CD4-positive, alpha-beta T cell (primary cell): ENCODE measurements around the gene CMTR2. TPM values are rescaled to one million over a fixed set of nuclear protein-coding genes. Genes with fewer than 3 reads are reported as not detected.
A peak's percentile ranks its signal among the peaks of the same experiment; 100 is the strongest.
"Not testable (repeated sequence)": the region's sequence is repeated elsewhere in the genome, so short reads cannot be mapped to it uniquely, and the experiment has no call there.

Experiments used
- ATAC-seq: fragments of 200-7000 bp; cut with Tn5 transposase; one replicate; pipeline ENCODE4 v1.10.0; 2022; ENCODE audit warnings: mild to moderate bottlenecking; ENCODE audit not compliant: poor library complexity
- CTCF ChIA-PET: fragments of 350-600 bp; sonication (Branson Sonifier 250); formaldehyde crosslinking; loops from one replicate; lab custom pipeline; 2021; ENCODE audit warnings: antibody characterized with exemption, inconsistent platforms; lab: Charles Lee
- POLR2A ChIA-PET: fragments of 350-600 bp; sonication (Branson Sonifier 250); formaldehyde crosslinking; loops from one replicate; lab custom pipeline; 2021; ENCODE audit warnings: antibody characterized with exemption, inconsistent platforms; lab: Charles Lee
- DNase-seq, 14 experiments: peaks; one replicate each; pipeline ENCODE4 v3.0.0-alpha.2; 2013 to 2020; ENCODE audit warnings: mixed read lengths in 2 of 14
- H3K27ac ChIP-seq, 2 donors: one replicate each; pipeline versions ENCODE4 v1.5.1 to v1.7.0; 2013; ENCODE audit warnings: low read length in 2 of 2, low read depth in 1 of 2, mild to moderate bottlenecking in 1 of 2
- H3K27me3 ChIP-seq, 2 experiments: 1 replicate in 1 of 2; 2 replicates in 1 of 2; pipeline versions ENCODE4 v1.6.1 to v1.7.0; 2013; ENCODE audit warnings: low read length in 2 of 2, control low read depth in 1 of 2, mild to moderate bottlenecking in 1 of 2, moderate library complexity in 1 of 2; ENCODE audit not compliant: insufficient read depth in 2 of 2, control insufficient read depth in 1 of 2
- H3K36me3 ChIP-seq: one replicate; pipeline ENCODE4 v1.6.1; 2013; ENCODE audit warnings: low read length, control low read depth; ENCODE audit not compliant: insufficient read depth
- H3K4me1 ChIP-seq: one replicate; pipeline ENCODE4 v1.6.1; 2013; ENCODE audit warnings: low read length, control low read depth; ENCODE audit not compliant: insufficient read depth
- H3K4me3 ChIP-seq: one replicate; pipeline ENCODE4 v1.5.1; 2013; ENCODE audit warnings: mild to moderate bottlenecking, low read length, moderate library complexity
- H3K9me3 ChIP-seq, 2 experiments: 1 replicate in 1 of 2; 2 replicates in 1 of 2; pipeline versions ENCODE4 v1.6.1 to v1.7.0; 2013; ENCODE audit warnings: low read length in 2 of 2, mild to moderate bottlenecking in 2 of 2, control low read depth in 1 of 2, moderate library complexity in 1 of 2; ENCODE audit not compliant: control insufficient read depth in 1 of 2, insufficient read depth in 1 of 2
- H3K27ac Mint-ChIP-seq: one replicate; pipeline ENCODE4 v1.8.0; 2020; ENCODE audit warnings: mixed read lengths
- H3K27me3 Mint-ChIP-seq: one replicate; pipeline ENCODE4 v1.8.0; 2021; ENCODE audit warnings: mixed read lengths
- H3K36me3 Mint-ChIP-seq: one replicate; pipeline ENCODE4 v1.8.0; 2021; ENCODE audit warnings: low read depth, mixed read lengths
- H3K4me1 Mint-ChIP-seq: one replicate; pipeline ENCODE4 v1.8.0; 2021; ENCODE audit warnings: low read depth, mixed read lengths
- H3K4me3 Mint-ChIP-seq: one replicate; pipeline ENCODE4 v1.8.0; 2020; ENCODE audit warnings: mild to moderate bottlenecking, mixed read lengths
- H3K9me3 Mint-ChIP-seq: one replicate; pipeline ENCODE4 v1.8.0; 2020; ENCODE audit warnings: mixed read lengths
- CTCF ChIP-seq: fragments of 200-600 bp; IDR thresholded peaks from one replicate; pipeline ENCODE4 v1.8.0; 2022; ENCODE audit warnings: antibody characterized with exemption, mild to moderate bottlenecking
- intact Hi-C, 2 experiments: fragments of 100-400 bp; cut with DNase I in 1 of 2; cut with micrococcal nuclease in 1 of 2; formaldehyde crosslinking; loops; one replicate each; pipeline versions ENCODE4 v1.15.1 to v1.9.0; 2023 to 2025; cut with DNase I, micrococcal nuclease
- total RNA-seq, 174 experiments: library from RNA in 2 of 174; stranded (reverse) in 2 of 174; gene quantifications; one replicate each; pipeline ENCODE4 v1.2.3 and lab custom pipeline; 2021 to 2026

The CMTR2 gene
- total RNA-seq, 2 experiments from 2014 or later = 5.9 to 6.6 TPM

DNA sequence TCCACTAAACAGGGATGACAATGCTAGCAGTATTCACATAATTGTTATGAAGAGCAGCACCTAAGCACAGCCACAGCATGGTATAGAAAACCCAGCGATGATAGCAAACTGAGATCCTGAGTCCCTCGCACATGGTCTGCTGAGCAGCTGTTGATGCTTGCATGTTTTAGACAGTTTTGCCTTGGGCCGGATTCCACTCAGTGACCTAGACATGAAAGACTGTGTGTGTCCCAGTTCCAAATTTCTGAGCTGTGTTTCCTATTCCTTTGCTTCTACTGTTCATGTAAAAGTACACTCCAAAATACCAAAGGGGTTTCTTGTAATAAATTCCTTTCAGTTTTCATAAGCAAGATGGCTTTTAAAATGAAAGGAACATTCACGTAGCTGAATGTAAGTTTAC is 30.8 kb upstream of the CMTR2 start:
- no peak for DNase-seq
- H3K27me3 Mint-ChIP-seq = peaks cover 44% of the 10 kb centered on the region
- no peaks in the 10 kb centered on the region for H3K36me3 Mint-ChIP-seq
- H3K9me3 Mint-ChIP-seq = no peaks in the 10 kb centered on the region
- ChIA-PET CTCF (no interaction called here), POLR2A (no interaction called here)
- no peaks in the 10 kb centered on the region for H3K4me1 Mint-ChIP-seq
- Histone ChIP-seq H3K27me3 (peaks cover 0 to 4% of the 10 kb centered on the region in 2 experiments), H3K4me1 (no peaks in the 10 kb centered on the region), H3K4me3 (no peak overlapping the region), H3K36me3 (no peaks in the 10 kb centered on the region), H3K9me3 (no peaks in the 10 kb centered on the region), H3K27ac (no peak overlapping the region)
- no peak overlapping the region for H3K27ac Mint-ChIP-seq
- no peak for TF ChIP-seq CTCF
- H3K4me3 Mint-ChIP-seq = no peak overlapping the region
- intact Hi-C loops = no loop called here
- ATAC-seq = no peak

- H3K36me3 ChIP-seq = no peaks in the 10 kb centered on the region
- H3K4me3 Mint-ChIP-seq = no peak overlapping the region
- ATAC-seq (no peak), DNase-seq (no peak)
- H3K4me1 Mint-ChIP-seq = no peaks in the 10 kb centered on the region
- H3K4me1 ChIP-seq = no peaks in the 10 kb centered on the region
- no peak overlapping the region for H3K4me3 ChIP-seq
- POLR2A ChIA-PET = no interaction called here
- no peak overlapping the region for H3K27ac ChIP-seq
- TF ChIP-seq CTCF = no peak
- no peaks in the 10 kb centered on the region for H3K36me3 Mint-ChIP-seq
- H3K27ac Mint-ChIP-seq = no peak overlapping the region
- intact Hi-C loops = no loop called here
- no peaks in the 10 kb centered on the region for H3K9me3 Mint-ChIP-seq
- peaks cover 6 to 10% of the 10 kb centered on the region in 2 experiments for H3K27me3 ChIP-seq
- H3K27me3 Mint-ChIP-seq = peaks cover 56% of the 10 kb centered on the region
- no peaks in the 10 kb centered on the region for H3K9me3 ChIP-seq
- CTCF ChIA-PET = no interaction called here
Observed at GRCh38 chr16:71315269-71315668, 26.1 kb upstream of the CMTR2 start.

- intact Hi-C loops, H3K4me1 ChIP-seq, H3K4me1 Mint-ChIP-seq: not testable (repeated sequence)
Observed at GRCh38 chr16:71313591-71313990, 24.4 kb upstream of the CMTR2 start.

DNA sequence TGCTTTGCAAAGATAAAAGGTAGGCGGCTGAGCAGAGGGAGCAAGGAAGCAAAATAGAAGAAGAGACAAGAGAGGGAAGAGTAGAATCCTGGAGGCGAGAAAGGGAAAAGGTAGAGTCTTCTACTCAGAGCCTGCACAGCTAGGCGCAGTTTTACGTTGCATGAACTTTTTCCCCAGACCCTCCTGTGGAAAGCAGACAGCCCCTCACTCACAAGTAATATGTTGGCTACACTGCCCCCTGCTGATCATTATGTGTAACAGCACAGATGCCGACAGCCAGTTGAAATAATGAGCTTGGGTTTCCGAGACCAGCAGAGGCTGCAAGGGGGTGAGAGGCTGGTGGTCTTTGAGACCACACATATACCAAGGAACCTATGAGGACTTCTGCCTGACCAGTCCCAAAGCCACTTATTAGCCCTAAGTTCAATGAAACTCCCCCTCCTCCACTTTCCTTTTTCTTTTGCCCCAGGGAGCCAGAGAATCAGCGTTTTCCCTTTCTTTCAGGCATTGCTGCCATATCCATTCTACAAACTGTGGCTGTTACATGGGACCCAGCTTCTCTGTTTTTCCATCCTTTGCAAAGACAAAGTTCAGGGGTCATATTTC is 22.5 kb upstream of the CMTR2 start:
- H3K4me1 Mint-ChIP-seq = no peaks in the 10 kb centered on the region
- no peak overlapping the region for H3K4me3 ChIP-seq
- peak; percentile 79 for TF ChIP-seq CTCF
- no peak overlapping the region for H3K27ac ChIP-seq
- H3K4me3 Mint-ChIP-seq = no peak overlapping the region
- peaks cover 61% of the 10 kb centered on the region for H3K27me3 Mint-ChIP-seq
- ChIA-PET CTCF (interaction anchor here (0.7 to 1.0 kb wide), 2 partner anchors 97 to 502 kb away, joined by 3 read pairs; no protein-coding TSS in a partner anchor), POLR2A (no interaction called here)
- no peaks in the 10 kb centered on the region for H3K9me3 ChIP-seq
- no peak overlapping the region for H3K27ac Mint-ChIP-seq
- peaks cover 6 to 14% of the 10 kb centered on the region in 2 experiments for H3K27me3 ChIP-seq
- no peaks in the 10 kb centered on the region for H3K36me3 Mint-ChIP-seq
- ATAC-seq (no peak), DNase-seq (peak in 7 of 14 experiments; percentile 1 to 63 (median 18))
- H3K36me3 ChIP-seq = no peaks in the 10 kb centered on the region
- H3K4me1 ChIP-seq = no peaks in the 10 kb centered on the region
- H3K9me3 Mint-ChIP-seq = no peaks in the 10 kb centered on the region
- intact Hi-C loops = loop anchor here in 1 of 2 experiments (2.0 kb wide), 1 partner anchor 97 kb away; no protein-coding TSS in a partner anchor

More at GRCh38 chr16:71313591-71313990, 24.4 kb upstream of the CMTR2 start:
- H3K27ac ChIP-seq, H3K4me3 ChIP-seq, H3K36me3 Mint-ChIP-seq, H3K9me3 Mint-ChIP-seq, ATAC-seq, H3K27ac Mint-ChIP-seq, H3K4me3 Mint-ChIP-seq, H3K9me3 ChIP-seq, CTCF ChIA-PET, DNase-seq, POLR2A ChIA-PET, H3K36me3 ChIP-seq: not testable (repeated sequence)
- peaks cover 6 to 14% of the 10 kb centered on the region in 2 experiments for H3K27me3 ChIP-seq
- H3K27me3 Mint-ChIP-seq = peaks cover 62% of the 10 kb centered on the region
